ENCODE data around the gene PTBP3. TPM values are rescaled to one million over a fixed set of nuclear protein-coding genes. Genes with fewer than 3 reads are reported as not detected.
A peak's percentile ranks its signal among the peaks of the same experiment; 100 is the strongest.

The PTBP3 gene
- total RNA-seq, 2 experiments from 2014 or later, result 98.9 to 176 TPM

DNA sequence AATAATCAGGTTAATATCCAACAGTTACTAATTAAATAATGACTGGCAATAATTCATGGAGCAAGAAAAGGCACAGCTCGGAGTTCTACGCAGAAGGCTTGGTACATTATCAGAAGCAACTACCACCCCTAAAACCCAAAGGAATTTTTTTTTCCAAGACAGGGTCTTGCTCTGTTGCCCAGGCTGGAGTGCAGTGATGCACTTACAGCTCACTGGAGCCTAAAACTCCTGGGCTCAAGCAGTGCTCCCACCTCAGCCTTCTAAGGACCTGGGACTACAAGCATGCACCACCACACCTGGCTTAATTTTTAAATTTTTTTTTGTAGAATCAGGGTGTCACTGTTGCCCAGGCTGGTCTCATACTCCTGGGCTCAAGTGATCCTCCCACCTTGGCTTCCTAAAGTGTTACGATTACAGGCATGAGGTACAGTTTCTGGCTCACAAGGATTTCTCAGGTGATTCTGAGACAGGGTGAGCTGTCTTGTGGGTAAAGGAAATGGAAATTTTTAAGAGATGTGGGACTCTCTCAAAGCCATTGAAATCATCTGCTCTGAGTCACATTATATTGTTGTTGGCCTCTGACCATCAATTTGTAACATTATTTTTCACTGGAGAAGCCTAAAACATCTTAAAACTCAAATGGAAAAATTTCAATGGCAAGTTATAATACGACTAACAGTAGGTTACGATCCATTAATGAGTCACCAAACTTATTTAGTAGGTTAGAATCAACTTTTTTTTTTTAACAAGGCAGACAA lies 26.8 kb upstream of the PTBP3 start:
- Mint-ChIP-seq H3K36me3 (ENCODE audit: low read depth) (no peaks in the 10 kb centered on the region), H3K9me3 (ENCODE audit: low read depth) (peaks cover 2% of the 10 kb centered on the region), H3K27me3 (peaks cover 2% of the 10 kb centered on the region), H3K4me3 (no peak overlapping the region), H3K27ac (peak overlapping the region; percentile 58), H3K4me1 (peaks cover 21% of the 10 kb centered on the region)
- DNase-seq (no peak), ATAC-seq (peak; percentile 83)
- ChIA-PET CTCF (interaction anchor here (0.6 to 4.0 kb wide), 28 partner anchors 10 to 597 kb away, joined by 3 to 61 read pairs (median 3); partner anchors contain the start of gene HSDL2), POLR2A (interaction anchor here (0.7 to 1.0 kb wide), 2 partner anchors 27 to 450 kb away, joined by 3 read pairs; partner anchors contain the start of gene PTBP3)
- intact Hi-C loops (cut with DNase I, micrococcal nuclease), result loop anchor here (1.0 to 5.0 kb wide), 6 partner anchors 19 to 599 kb away; partner anchors contain the start of gene PTBP3 (in 1 of the 2)

DNA sequence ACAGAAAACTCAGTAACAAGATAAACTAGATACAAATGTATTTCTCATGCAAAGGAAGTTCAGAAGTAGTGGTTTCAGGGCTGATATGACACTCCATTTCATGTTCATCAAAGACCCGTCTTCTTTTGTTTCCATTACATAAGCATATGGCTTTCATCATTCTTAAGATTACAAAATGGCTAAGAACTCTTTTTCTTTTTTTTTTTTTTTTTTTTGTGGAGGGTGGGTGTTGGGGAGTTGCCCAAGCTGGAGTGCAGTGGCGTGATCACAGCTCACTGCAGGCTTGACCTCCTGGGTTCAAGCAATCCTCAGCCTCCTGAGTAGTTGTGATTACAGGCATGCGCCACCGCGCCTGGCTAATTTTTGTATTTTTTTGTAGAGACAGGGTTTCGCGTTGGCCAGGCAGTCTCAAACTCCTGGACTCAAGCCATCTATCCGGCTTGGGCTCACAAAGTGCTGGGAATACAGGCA lies 22.0 kb upstream of the PTBP3 start:
- H3K27me3 Mint-ChIP-seq, result peaks cover 2% of the 10 kb centered on the region
- peak overlapping the region; percentile 87 for H3K27ac Mint-ChIP-seq
- H3K36me3 Mint-ChIP-seq (ENCODE audit: low read depth), result no peaks in the 10 kb centered on the region
- ATAC-seq (peak; percentile 71), DNase-seq (peak; percentile 21)
- H3K9me3 Mint-ChIP-seq (ENCODE audit: low read depth), result no peaks in the 10 kb centered on the region
- intact Hi-C loops (cut with DNase I, micrococcal nuclease), result loop anchor here in 1 of 2 experiments (1.0 kb wide), 2 partner anchors 22 to 24 kb away; partner anchors contain the start of gene PTBP3
- POLR2A ChIA-PET, result interaction anchor here (0.6 to 1.1 kb wide), 2 partner anchors 28 to 603 kb away, joined by 7 to 10 read pairs; no protein-coding TSS in a partner anchor
- no peak overlapping the region for H3K4me3 Mint-ChIP-seq
- H3K4me1 Mint-ChIP-seq, result peaks cover 31% of the 10 kb centered on the region
- CTCF ChIA-PET, result interaction anchor here (1.0 to 1.4 kb wide), 4 partner anchors 20 to 267 kb away, joined by 3 to 7 read pairs (median 5); no protein-coding TSS in a partner anchor

DNA sequence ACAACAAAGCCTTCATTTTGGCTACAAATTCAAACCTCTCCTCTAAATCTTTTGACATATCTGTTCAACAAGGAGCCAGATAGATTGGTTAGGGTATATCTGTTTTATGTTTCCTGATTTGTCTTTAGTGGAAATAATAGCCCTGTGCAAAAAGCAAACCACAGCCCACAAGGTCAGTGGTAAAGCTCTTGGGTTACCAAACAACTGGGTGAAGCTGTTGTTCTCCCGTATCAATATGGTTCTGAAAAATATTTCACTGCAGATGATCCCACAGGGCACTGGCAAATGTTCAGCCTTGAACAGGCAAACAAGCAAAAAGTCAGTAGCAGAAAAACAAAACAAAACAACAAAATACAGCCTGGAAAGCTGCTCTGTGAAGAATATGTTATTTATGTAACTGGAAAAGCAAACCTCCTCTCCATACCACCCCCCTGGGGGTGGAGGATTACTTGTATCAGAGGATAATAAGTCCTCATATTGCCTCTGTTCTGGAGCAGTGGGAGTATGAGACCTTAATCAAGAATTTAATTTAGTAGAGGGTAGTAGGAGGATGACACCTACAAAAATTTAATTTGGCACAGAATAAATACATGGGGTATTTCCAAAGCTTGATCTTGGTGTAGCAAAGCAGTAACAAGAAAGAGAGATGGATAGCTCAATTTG lies 20.8 kb upstream of the PTBP3 start:
- DNase-seq, result no peak
- Mint-ChIP-seq H3K4me1 (peaks cover 25% of the 10 kb centered on the region), H3K27ac (peak overlapping the region; percentile 78), H3K27me3 (peaks cover 2% of the 10 kb centered on the region), H3K9me3 (ENCODE audit: low read depth) (no peaks in the 10 kb centered on the region), H3K4me3 (no peak overlapping the region), H3K36me3 (ENCODE audit: low read depth) (no peaks in the 10 kb centered on the region)
- ATAC-seq, result no peak
- intact Hi-C loops (cut with DNase I, micrococcal nuclease), result no loop called here
- CTCF ChIA-PET, result interaction anchor here (1.0 to 1.6 kb wide), 5 partner anchors 9 to 256 kb away, joined by 3 to 7 read pairs (median 4); no protein-coding TSS in a partner anchor
- POLR2A ChIA-PET, result no interaction called here

DNA sequence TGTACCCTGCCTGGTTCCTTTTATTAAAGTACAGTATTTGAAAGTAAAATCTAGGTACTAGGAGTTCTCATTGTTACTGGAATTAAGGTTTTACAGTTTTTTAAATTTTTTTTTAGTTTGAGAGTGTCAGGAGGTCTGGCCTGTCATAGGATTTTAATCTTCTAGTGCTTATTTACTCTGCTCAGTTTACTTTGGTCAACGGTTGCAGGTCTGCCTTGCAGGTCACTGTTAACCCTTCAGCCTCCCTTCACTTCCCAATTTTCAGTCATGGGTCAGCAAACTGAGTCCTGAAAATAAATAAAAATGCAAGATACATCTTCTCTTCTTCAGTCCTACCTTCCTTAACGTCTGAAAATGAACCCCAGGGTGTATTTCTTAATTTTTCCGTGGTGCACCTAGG lies 18.8 kb upstream of the PTBP3 start:
- no peak for ATAC-seq
- no peak for DNase-seq
- ChIA-PET POLR2A (no interaction called here), CTCF (interaction anchor here (1.1 to 1.8 kb wide), 2 partner anchors 17 to 24 kb away, joined by 3 to 4 read pairs; no protein-coding TSS in a partner anchor)
- no peak overlapping the region for H3K4me3 Mint-ChIP-seq
- H3K27me3 Mint-ChIP-seq, result peaks cover 2% of the 10 kb centered on the region
- peaks cover 40% of the 10 kb centered on the region for H3K4me1 Mint-ChIP-seq
- peaks cover 2% of the 10 kb centered on the region for H3K9me3 Mint-ChIP-seq (ENCODE audit: low read depth)
- no peak overlapping the region for H3K27ac Mint-ChIP-seq
- no peaks in the 10 kb centered on the region for H3K36me3 Mint-ChIP-seq (ENCODE audit: low read depth)
- intact Hi-C loops (cut with DNase I, micrococcal nuclease), result no loop called here

DNA sequence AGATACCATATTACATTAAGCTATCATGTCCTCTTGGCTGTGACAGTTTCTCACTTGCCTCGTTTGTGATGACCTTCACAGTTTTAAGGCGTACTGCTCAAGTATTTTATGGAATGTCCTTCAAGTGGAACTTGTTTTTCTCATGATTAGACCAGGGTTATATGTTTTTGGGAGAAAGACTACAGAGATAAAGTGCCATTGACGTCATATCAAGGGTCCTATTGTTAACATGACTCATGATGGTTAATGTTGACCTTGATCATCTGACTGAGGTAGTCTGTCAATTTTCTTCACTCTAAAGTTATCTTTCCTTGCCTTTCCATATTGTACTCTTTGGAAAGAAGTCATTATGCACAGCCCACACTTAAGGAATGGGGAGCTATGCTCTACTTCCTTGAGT lies 17.8 kb upstream of the PTBP3 start:
- DNase-seq (no peak), ATAC-seq (no peak)
- peaks cover 2% of the 10 kb centered on the region for H3K27me3 Mint-ChIP-seq
- intact Hi-C loops (cut with DNase I, micrococcal nuclease), result no loop called here
- H3K36me3 Mint-ChIP-seq (ENCODE audit: low read depth), result no peaks in the 10 kb centered on the region
- H3K4me1 Mint-ChIP-seq, result peaks cover 36% of the 10 kb centered on the region
- H3K9me3 Mint-ChIP-seq (ENCODE audit: low read depth), result peaks cover 2% of the 10 kb centered on the region
- H3K4me3 Mint-ChIP-seq, result no peak overlapping the region
- ChIA-PET CTCF (interaction anchor here (0.8 to 1.8 kb wide), 4 partner anchors 10 to 23 kb away, joined by 3 to 4 read pairs (median 4); no protein-coding TSS in a partner anchor), POLR2A (no interaction called here)
- no peak overlapping the region for H3K27ac Mint-ChIP-seq

DNA sequence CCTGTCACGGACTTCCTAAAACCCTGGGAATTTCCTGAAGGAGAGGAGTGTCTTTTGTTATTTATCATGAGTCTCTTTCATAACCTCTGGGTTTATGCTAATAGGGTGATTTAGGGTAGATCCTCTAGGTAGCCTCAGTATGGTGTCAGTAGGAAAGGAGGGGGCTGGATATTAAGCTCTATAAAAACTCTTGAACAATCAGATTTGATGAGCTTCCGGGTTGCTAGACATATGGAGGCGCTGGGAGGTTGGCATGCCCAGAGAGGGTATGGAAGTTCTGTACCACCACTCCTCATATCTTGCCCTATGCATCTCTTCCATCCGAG lies 15.6 kb upstream of the PTBP3 start:
- ChIA-PET POLR2A (no interaction called here), CTCF (no interaction called here)
- no peak for DNase-seq
- intact Hi-C loops (cut with DNase I, micrococcal nuclease), result no loop called here
- H3K36me3 Mint-ChIP-seq (ENCODE audit: low read depth), result no peaks in the 10 kb centered on the region
- H3K4me1 Mint-ChIP-seq, result peaks cover 17% of the 10 kb centered on the region
- peak; percentile 46 for ATAC-seq
- H3K4me3 Mint-ChIP-seq, result peak overlapping the region; percentile 62
- no peak overlapping the region for H3K27ac Mint-ChIP-seq
- peaks cover 2% of the 10 kb centered on the region for H3K27me3 Mint-ChIP-seq
- H3K9me3 Mint-ChIP-seq (ENCODE audit: low read depth), result peaks cover 2% of the 10 kb centered on the region

DNA sequence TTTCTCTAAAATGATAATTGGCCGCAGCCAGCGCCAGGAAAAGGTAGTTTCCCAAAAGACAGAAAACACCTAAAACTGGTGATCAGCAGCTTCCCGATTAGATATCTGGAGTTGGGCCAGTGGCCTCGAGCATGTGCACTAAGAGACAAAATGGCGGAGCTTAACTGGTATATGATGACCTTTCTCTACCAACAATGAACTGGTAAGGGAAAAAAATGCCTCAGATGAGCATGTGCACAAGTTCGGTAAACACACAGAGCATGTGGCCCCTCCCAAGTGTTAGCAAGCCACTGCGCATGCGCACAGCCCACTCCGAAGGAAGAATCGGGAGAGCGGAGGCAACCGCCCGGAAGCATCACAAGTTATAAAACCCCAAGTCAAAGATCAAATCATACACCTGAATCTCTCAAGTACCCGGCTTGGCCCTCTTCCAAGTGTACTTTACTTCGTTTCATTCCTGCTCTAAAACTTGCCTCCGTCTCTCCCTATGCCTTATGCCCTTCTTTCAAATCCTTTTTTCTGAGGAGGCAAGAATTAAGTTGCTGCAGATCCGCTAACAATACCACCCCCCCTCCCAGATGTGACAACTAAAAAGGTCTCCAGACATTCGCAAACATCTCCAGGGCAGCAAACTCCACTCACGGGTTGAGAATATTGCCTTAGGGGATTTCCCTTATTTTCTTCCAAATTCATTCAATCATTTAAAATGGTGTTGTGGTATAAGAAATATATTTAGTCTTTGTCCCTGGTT lies 15.0 kb upstream of the PTBP3 start:
- Mint-ChIP-seq H3K27ac (peak overlapping the region; percentile 87), H3K4me3 (peak overlapping the region; percentile 62), H3K4me1 (peaks cover 16% of the 10 kb centered on the region), H3K9me3 (ENCODE audit: low read depth) (peaks cover 2% of the 10 kb centered on the region), H3K27me3 (peaks cover 2% of the 10 kb centered on the region), H3K36me3 (ENCODE audit: low read depth) (no peaks in the 10 kb centered on the region)
- POLR2A ChIA-PET, result no interaction called here
- DNase-seq (peak; percentile 90), ATAC-seq (peak; percentile 82)
- intact Hi-C loops (cut with DNase I, micrococcal nuclease), result no loop called here
- CTCF ChIA-PET, result interaction anchor here (0.5 to 0.9 kb wide), 2 partner anchors 13 to 251 kb away, joined by 3 read pairs; no protein-coding TSS in a partner anchor

DNA sequence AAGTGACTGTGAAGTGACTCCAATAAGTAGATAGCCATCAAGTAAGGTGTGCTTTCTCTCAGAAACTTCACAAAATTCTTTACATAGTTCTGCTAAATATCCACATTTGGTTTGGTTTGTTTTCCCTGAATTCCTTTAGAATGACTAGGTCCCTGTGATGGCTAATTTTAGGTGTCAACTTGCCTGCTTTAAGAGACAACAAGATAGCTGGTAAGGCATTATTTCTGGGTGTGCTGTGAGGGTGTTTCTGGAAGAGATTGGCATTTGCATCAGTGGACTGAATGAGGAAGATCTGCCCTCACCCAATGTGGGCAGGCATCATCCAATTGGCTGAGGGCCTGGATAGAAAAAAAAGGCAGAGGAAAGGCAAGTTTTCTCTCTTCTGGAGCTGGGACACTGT lies 8.3 kb upstream of the PTBP3 start:
- Mint-ChIP-seq H3K4me3 (no peak overlapping the region), H3K9me3 (ENCODE audit: low read depth) (no peaks in the 10 kb centered on the region), H3K27me3 (no peaks in the 10 kb centered on the region), H3K27ac (no peak overlapping the region), H3K36me3 (ENCODE audit: low read depth) (no peaks in the 10 kb centered on the region), H3K4me1 (peaks cover 2% of the 10 kb centered on the region)
- ChIA-PET CTCF (interaction anchor here (0.7 kb wide), 1 partner anchor 255 kb away, joined by 3 read pairs; no protein-coding TSS in a partner anchor), POLR2A (no interaction called here)
- DNase-seq (no peak), ATAC-seq (no peak)
- intact Hi-C loops (cut with DNase I, micrococcal nuclease), result no loop called here

DNA sequence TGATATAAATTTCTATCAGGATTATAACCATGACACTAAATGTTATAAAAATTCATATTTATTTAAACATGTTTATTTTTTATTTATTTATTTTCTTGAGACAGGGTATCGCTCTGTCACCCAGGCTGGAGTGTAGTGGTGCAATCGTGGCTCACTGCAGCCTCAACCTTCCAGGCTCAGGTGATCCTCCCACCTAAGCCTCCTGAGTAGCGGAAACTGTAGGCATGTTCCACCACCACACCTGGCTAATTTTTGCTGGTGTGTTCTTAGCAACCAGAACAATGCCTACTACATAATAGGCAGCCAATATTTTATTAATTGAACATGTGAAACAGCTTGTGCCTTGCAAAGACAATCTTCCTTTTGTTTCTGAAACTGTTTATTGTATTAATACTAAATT lies 6.5 kb upstream of the PTBP3 start:
- DNase-seq (no peak), ATAC-seq (no peak)
- Mint-ChIP-seq H3K27me3 (no peaks in the 10 kb centered on the region), H3K9me3 (ENCODE audit: low read depth) (no peaks in the 10 kb centered on the region), H3K4me1 (peaks cover 5% of the 10 kb centered on the region), H3K27ac (no peak overlapping the region), H3K36me3 (ENCODE audit: low read depth) (no peaks in the 10 kb centered on the region), H3K4me3 (no peak overlapping the region)
- intact Hi-C loops (cut with DNase I, micrococcal nuclease), result no loop called here
- CTCF ChIA-PET, result interaction anchor here (0.6 kb wide), 1 partner anchor 103 kb away, joined by 3 read pairs; no protein-coding TSS in a partner anchor
- POLR2A ChIA-PET, result no interaction called here

DNA sequence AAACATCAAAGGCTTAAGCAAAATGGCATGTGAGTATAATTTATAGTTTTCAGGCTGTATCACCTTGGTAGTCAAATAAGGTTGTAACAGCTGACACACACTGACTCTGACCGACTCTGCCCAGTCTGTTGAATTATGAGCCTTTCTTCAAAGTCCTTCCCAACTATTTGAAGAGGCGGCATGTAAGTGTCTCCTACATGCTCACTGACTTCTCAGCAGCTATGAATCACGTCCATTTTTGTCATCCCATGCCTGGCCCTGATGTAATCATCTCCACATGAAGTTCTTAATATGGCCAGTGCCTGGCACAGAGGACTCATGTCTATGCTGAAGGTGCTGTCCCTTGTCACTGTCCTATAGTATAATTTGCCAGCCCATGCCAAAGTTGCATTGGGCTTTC lies 5.1 kb upstream of the PTBP3 start:
- POLR2A ChIA-PET, result no interaction called here
- ATAC-seq, result no peak
- H3K27ac Mint-ChIP-seq, result no peak overlapping the region
- no peaks in the 10 kb centered on the region for H3K9me3 Mint-ChIP-seq (ENCODE audit: low read depth)
- H3K4me1 Mint-ChIP-seq, result peaks cover 9% of the 10 kb centered on the region
- H3K4me3 Mint-ChIP-seq, result no peak overlapping the region
- intact Hi-C loops (cut with DNase I, micrococcal nuclease), result no loop called here
- CTCF ChIA-PET, result no interaction called here
- no peaks in the 10 kb centered on the region for H3K27me3 Mint-ChIP-seq
- no peak for DNase-seq
- H3K36me3 Mint-ChIP-seq (ENCODE audit: low read depth), result no peaks in the 10 kb centered on the region

DNA sequence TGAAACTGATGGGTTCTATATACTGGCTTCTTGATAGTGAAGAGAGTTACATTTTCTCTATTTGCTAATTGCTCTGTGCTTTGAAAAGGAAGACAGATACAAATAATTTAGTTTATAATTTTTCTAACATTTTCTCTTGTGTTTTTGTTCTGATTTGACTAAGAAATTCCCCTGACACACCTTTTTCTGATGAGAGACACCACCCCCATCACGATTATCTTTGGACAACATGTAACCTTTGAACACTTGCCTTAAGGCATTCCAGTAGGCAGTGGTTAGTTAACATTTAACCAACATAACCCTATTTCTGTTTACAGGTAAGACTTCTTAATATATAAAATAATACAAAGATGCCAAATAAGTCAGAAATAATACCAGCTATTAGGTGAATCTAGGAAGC lies 4.1 kb upstream of the PTBP3 start:
- no peak overlapping the region for H3K27ac Mint-ChIP-seq
- H3K9me3 Mint-ChIP-seq (ENCODE audit: low read depth), result no peaks in the 10 kb centered on the region
- intact Hi-C loops (cut with DNase I, micrococcal nuclease), result no loop called here
- no peaks in the 10 kb centered on the region for H3K27me3 Mint-ChIP-seq
- no peak overlapping the region for H3K4me3 Mint-ChIP-seq
- H3K36me3 Mint-ChIP-seq (ENCODE audit: low read depth), result no peaks in the 10 kb centered on the region
- POLR2A ChIA-PET, result no interaction called here
- DNase-seq (no peak), ATAC-seq (no peak)
- H3K4me1 Mint-ChIP-seq, result peaks cover 9% of the 10 kb centered on the region
- CTCF ChIA-PET, result interaction anchor here (0.5 to 1.1 kb wide), 4 partner anchors 13 to 240 kb away, joined by 3 read pairs; partner anchors contain the start of gene HSDL2

Measured in activated CD4-positive, alpha-beta T cell treated with anti-CD3 and anti-CD28 coated beads for 36 hours (primary cell).